SK-N-SH (cell line): ENCODE measurements around the gene S1PR1. TPM values are rescaled to one million over a fixed set of nuclear protein-coding genes. Genes with fewer than 3 reads are reported as not detected.

Experiments
- CTCF ChIA-PET: fragments of 300-600, 350-600 bp; formaldehyde crosslinking; extraction: SDS; loops from one replicate; lab custom pipeline; 2021; lab: Yijun Ruan, JAX
- POLR2A ChIA-PET: fragments of 350-600 bp; sonication (Branson Sonifier 250); formaldehyde crosslinking; extraction: SDS; loops from one replicate; lab custom pipeline; 2020; ENCODE audit warnings: antibody characterized with exemption, inconsistent platforms; lab: Yijun Ruan, JAX
- DNase-seq: peaks from one replicate; pipeline ENCODE4 v3.0.0; 2012
- H2AFZ ChIP-seq: fragments of 200-600 bp; sonication (generic); 2 replicates; pipeline ENCODE4 v1.8.1; 2016; ENCODE audit warnings: antibody characterized with exemption, mild to moderate bottlenecking, low read depth
- H3F3A ChIP-seq: fragments of 200-600 bp; sonication (generic); replicated peaks from 2 replicates; pipeline ENCODE3; 2016; ENCODE audit warnings: antibody characterized with exemption, mild to moderate bottlenecking; ENCODE audit not compliant: insufficient read depth
- H3K27ac ChIP-seq, 2 experiments: fragments of 200-500 bp in 1 of 2; fragments of 200-600 bp in 1 of 2; sonication (Bioruptor generic) in 1 of 2; sonication (generic), shearing (Covaris generic) in 1 of 2; 2 replicates each; pipeline versions ENCODE4 v1.5.1 to v1.6.1; 2014 to 2016; ENCODE audit warnings: low read depth in 2 of 2, inconsistent platforms in 1 of 2, low read length in 1 of 2, mild to moderate bottlenecking in 1 of 2, mixed read lengths in 1 of 2
- H3K27me3 ChIP-seq: fragments of 200-600 bp; sonication (generic), shearing (Covaris generic); 2 replicates; pipeline ENCODE4 v1.6.1; 2016; ENCODE audit warnings: mixed run types; ENCODE audit not compliant: insufficient read depth
- H3K36me3 ChIP-seq, 2 experiments: fragments of 200-500 bp in 1 of 2; fragments of 200-600 bp in 1 of 2; sonication (Bioruptor generic) in 1 of 2; sonication (generic) in 1 of 2; replicated peaks in 1 of 2; 2 replicates each; pipeline versions ENCODE3 to v1.5.1; 2014 to 2016; ENCODE audit warnings: low read length in 1 of 2, mild to moderate bottlenecking in 1 of 2; ENCODE audit not compliant: insufficient read depth in 2 of 2, control insufficient read depth in 1 of 2
- H3K4me1 ChIP-seq, 2 experiments: fragments of 200-500 bp in 1 of 2; fragments of 200-600 bp in 1 of 2; sonication (Bioruptor generic) in 1 of 2; sonication (generic), shearing (Covaris generic) in 1 of 2; 2 replicates each; pipeline versions ENCODE4 v1.5.1 to v1.6.1; 2014 to 2016; ENCODE audit warnings: low read depth in 1 of 2, low read length in 1 of 2, mixed run types in 1 of 2; ENCODE audit not compliant: insufficient read depth in 2 of 2, control insufficient read depth in 1 of 2
- H3K4me2 ChIP-seq: fragments of 200-600 bp; sonication (generic), shearing (Covaris generic); 2 replicates; pipeline ENCODE4 v1.6.1; 2017; ENCODE audit warnings: mixed run types
- H3K4me3 ChIP-seq, 2 experiments: fragments of 200-500 bp in 1 of 2; fragments of 200-600 bp in 1 of 2; sonication (Bioruptor generic) in 1 of 2; sonication (generic), shearing (Covaris generic) in 1 of 2; 2 replicates each; pipeline versions ENCODE4 v1.5.1 to v1.8.1; 2014 to 2016; ENCODE audit warnings: low read depth in 2 of 2, inconsistent platforms in 1 of 2, low read length in 1 of 2, mild to moderate bottlenecking in 1 of 2, mixed read lengths in 1 of 2, moderate library complexity in 1 of 2
- H3K79me2 ChIP-seq: fragments of 200-600 bp; sonication (generic); 2 replicates; pipeline ENCODE4 v1.8.1; 2017; ENCODE audit warnings: mild to moderate bottlenecking; ENCODE audit not compliant: insufficient read depth
- H3K9ac ChIP-seq: fragments of 200-600 bp; sonication (generic); 2 replicates; pipeline ENCODE4 v1.6.1; 2017; ENCODE audit warnings: mixed run types
- H3K9me2 ChIP-seq: fragments of 200-600 bp; sonication (generic); 2 replicates; pipeline ENCODE4 v1.6.1; 2017; ENCODE audit warnings: mixed run types
- H3K9me3 ChIP-seq: fragments of 200-600 bp; sonication (generic); 2 replicates; pipeline ENCODE4 v1.6.1; 2017; ENCODE audit warnings: mixed run types, mild to moderate bottlenecking, moderate library complexity
- H4K20me1 ChIP-seq: fragments of 200-600 bp; sonication (generic); 2 replicates; pipeline ENCODE4 v1.6.1; 2017; ENCODE audit warnings: mild to moderate bottlenecking, mixed run types; ENCODE audit not compliant: insufficient read depth
- CHD2 ChIP-seq: fragments of 150-350 bp; IDR thresholded peaks from 2 replicates; pipeline ENCODE4 v1.6.1; 2018; ENCODE audit warnings: low read length; ENCODE audit not compliant: partially characterized antibody
- CTCF ChIP-seq: fragments of 200-600 bp; sonication (generic); IDR thresholded peaks from 2 replicates; pipeline ENCODE4 v1.6.1; 2017; ENCODE audit warnings: antibody characterized with exemption, mild to moderate bottlenecking, moderate library complexity
- EP300 ChIP-seq, 2 experiments: IDR thresholded peaks; 2 replicates each; pipeline versions ENCODE4 v1.4.0 to v1.6.1; 2012; ENCODE audit warnings: borderline replicate concordance in 1 of 2, low read depth in 1 of 2, low read length in 1 of 2
- EZH2phosphoT487 ChIP-seq: fragments of 200-600 bp; sonication (generic); IDR thresholded peaks from 2 replicates; pipeline ENCODE4 v1.6.1; 2017; ENCODE audit warnings: low read depth, mixed run types, mild to moderate bottlenecking, antibody characterized with exemption, moderate library complexity, borderline replicate concordance
- GABPA ChIP-seq: IDR thresholded peaks from 2 replicates; pipeline ENCODE4 v1.4.0; 2012; ENCODE audit warnings: low read depth, mild to moderate bottlenecking
- GATA2 ChIP-seq: sonication (generic); formaldehyde crosslinking; IDR thresholded peaks from 2 replicates; pipeline ENCODE4 v1.5.0; 2020; ENCODE audit warnings: mild to moderate bottlenecking, missing genetic modification reagents
- MEF2A ChIP-seq: IDR thresholded peaks from 2 replicates; pipeline ENCODE4 v1.4.0; 2012; ENCODE audit warnings: low read depth, borderline replicate concordance
- NRF1 ChIP-seq: IDR thresholded peaks from 2 replicates; pipeline ENCODE4 v1.6.1; 2012; ENCODE audit warnings: low read depth, mild to moderate bottlenecking, low read length
- POLR2AphosphoS5 ChIP-seq: IDR thresholded peaks from 2 replicates; pipeline ENCODE4 v1.6.1; 2012; ENCODE audit warnings: low read depth, low read length
- RAD21 ChIP-seq: IDR thresholded peaks from 2 replicates; pipeline ENCODE4 v1.6.1; 2012; ENCODE audit warnings: mild to moderate bottlenecking, low read length
- RFX5 ChIP-seq: IDR thresholded peaks from 2 replicates; pipeline ENCODE4 v1.6.1; 2012; ENCODE audit warnings: mild to moderate bottlenecking, improper control_type of control experiment, low read length
- RXRA ChIP-seq: IDR thresholded peaks from 2 replicates; pipeline ENCODE4 v1.4.0; 2012; ENCODE audit warnings: low read depth, mild to moderate bottlenecking, borderline replicate concordance
- SMC3 ChIP-seq: IDR thresholded peaks from 2 replicates; pipeline ENCODE4 v1.6.1; 2012; ENCODE audit warnings: low read depth, low read length, improper control_type of control experiment
- TAF1 ChIP-seq: IDR thresholded peaks from 2 replicates; pipeline ENCODE4 v1.6.1; 2012; ENCODE audit warnings: low read depth, mild to moderate bottlenecking, low read length, moderate library complexity, borderline replicate concordance
- TEAD4 ChIP-seq: IDR thresholded peaks from 2 replicates; pipeline ENCODE4 v1.4.0; 2012; ENCODE audit warnings: mild to moderate bottlenecking, borderline replicate concordance; ENCODE audit not compliant: insufficient read depth
- YY1 ChIP-seq: IDR thresholded peaks from 2 replicates; pipeline ENCODE4 v1.4.0; 2012; ENCODE audit warnings: low read depth, mild to moderate bottlenecking
- ZBTB33 ChIP-seq: IDR thresholded peaks from 2 replicates; pipeline ENCODE4 v1.4.0; 2012; ENCODE audit warnings: low read depth, borderline replicate concordance
- WGBS: methylation state at CpG from one replicate; pipeline ENCODE4 v1.1.6; 2017; ENCODE audit warnings: low lambda C conversion rate; 5-methylcytosine and 5-hydroxymethylcytosine counted together
- polyA plus RNA-seq, 3 experiments: library from polyadenylated mRNA; depleted of rRNA; stranded (reverse); fragments of >200 nt; gene quantifications; 2 replicates each; pipeline ENCODE4 v1.2.3, GENCODE V29; 2012
- TF ChIP-seq, protein P1 (sequence below): IDR thresholded peaks from 2 replicates; pipeline ENCODE4 v1.4.0; 2012; ENCODE audit warnings: low read depth
- TF ChIP-seq, protein P2 (sequence below): fragments of 150-350 bp; IDR thresholded peaks from 2 replicates; pipeline ENCODE4 v1.6.1; 2016; ENCODE audit warnings: mild to moderate bottlenecking, low read depth, low read length

S1PR1 gene
- polyA plus RNA-seq, 1 of the 3 experiments (the other 2 are of a cell fraction), result 5.9 TPM

- TF ChIP-seq, protein P1, sequence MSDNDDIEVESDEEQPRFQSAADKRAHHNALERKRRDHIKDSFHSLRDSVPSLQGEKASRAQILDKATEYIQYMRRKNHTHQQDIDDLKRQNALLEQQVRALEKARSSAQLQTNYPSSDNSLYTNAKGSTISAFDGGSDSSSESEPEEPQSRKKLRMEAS, result no peak
- peak; percentile 93 for TF ChIP-seq RAD21
- TF ChIP-seq, protein P2, sequence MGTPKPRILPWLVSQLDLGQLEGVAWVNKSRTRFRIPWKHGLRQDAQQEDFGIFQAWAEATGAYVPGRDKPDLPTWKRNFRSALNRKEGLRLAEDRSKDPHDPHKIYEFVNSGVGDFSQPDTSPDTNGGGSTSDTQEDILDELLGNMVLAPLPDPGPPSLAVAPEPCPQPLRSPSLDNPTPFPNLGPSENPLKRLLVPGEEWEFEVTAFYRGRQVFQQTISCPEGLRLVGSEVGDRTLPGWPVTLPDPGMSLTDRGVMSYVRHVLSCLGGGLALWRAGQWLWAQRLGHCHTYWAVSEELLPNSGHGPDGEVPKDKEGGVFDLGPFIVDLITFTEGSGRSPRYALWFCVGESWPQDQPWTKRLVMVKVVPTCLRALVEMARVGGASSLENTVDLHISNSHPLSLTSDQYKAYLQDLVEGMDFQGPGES, result no peak
- TF ChIP-seq SMC3, result peak; percentile 87
- no peak for TF ChIP-seq EZH2phosphoT487
- peak; percentile 16; the same call in 1 of the 2 replicates for TF ChIP-seq RFX5
- TF ChIP-seq CTCF, result peak; percentile 98
- no peak for TF ChIP-seq ZBTB33
- no peak for TF ChIP-seq RXRA
- TF ChIP-seq NRF1, result no peak
- no peak for TF ChIP-seq YY1
- no peak for TF ChIP-seq GATA2 (CRISPR knock-in tag)
- no peak for TF ChIP-seq TAF1
- no peak for TF ChIP-seq TEAD4
These were observed 51.7 kb downstream of the S1PR1 start (continued) for GRCh38 chr1:101288491-101288944.

DNA sequence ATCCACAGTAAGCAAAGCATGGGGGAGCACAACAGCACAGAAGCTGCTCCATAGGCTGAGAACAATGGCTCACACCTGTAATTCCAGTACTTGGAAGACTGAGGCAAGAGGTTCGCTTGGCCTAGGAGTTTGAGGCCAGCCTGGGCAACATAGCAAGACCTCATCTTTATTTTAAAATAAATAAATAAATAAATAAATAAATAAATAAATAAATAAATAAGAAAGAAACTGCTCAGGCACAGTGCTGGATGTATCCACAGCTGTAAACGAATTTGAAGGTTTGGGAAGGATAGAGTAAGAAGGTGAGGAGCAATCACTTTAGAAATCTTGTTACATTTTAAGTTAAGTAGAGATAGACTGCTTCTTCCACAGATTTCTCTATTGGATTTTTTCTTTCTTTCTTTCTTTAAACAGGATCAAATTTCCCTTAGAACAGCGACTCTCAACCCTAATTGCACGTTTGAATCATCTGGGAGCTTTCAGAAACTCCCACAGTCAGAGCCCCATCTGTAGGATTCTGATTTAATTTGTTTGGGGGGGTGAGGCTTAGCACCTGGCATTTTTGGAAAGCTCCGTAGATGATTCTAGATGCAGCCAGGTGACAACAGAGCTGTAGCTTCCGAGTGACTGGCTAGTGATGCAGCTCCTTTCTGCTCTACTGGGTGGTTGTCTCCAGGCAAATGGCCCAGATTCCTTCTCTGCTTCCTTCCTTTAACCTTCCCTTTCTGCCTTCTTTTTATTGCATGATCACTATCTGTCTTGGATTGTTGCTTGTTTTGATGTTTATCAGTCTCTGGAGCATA, 53.5 kb downstream of the S1PR1 start:
- Histone ChIP-seq H4K20me1 (no peaks in the 10 kb centered on the region), H3K27me3 (no peaks in the 10 kb centered on the region), H3F3A (peaks cover 12% of the 10 kb centered on the region), H2AFZ (no peak overlapping the region), H3K4me1 (peaks cover 3 to 17% of the 10 kb centered on the region in 2 experiments; a peak in 3 of 4 replicates), H3K9me2 (no peaks in the 10 kb centered on the region), H3K9me3 (no peaks in the 10 kb centered on the region), H3K9ac (no peak overlapping the region), H3K36me3 (no peaks in the 10 kb centered on the region), H3K27ac (no peak overlapping the region), H3K4me3 (no peak overlapping the region), H3K79me2 (no peaks in the 10 kb centered on the region), H3K4me2 (no peak overlapping the region)
- ChIA-PET POLR2A (no interaction called here), CTCF (interaction anchor here (0.6 to 6.7 kb wide), 9 partner anchors 8 to 378 kb away, joined by 3 to 61 read pairs (median 5); no protein-coding TSS in a partner anchor)
- 85% methylated on average over 6 of the region's 6 CpGs for WGBS
- DNase-seq, result no peak
- TF ChIP-seq CHD2 (no peak), GABPA (no peak), EP300 (IDR thresholded peaks at IDR 0.05; ENCODE audit: borderline replicate concordance in 1 of 2, low read depth in 1 of 2, low read length in 1 of 2) (no peak), CTCF (no peak), GATA2 (CRISPR knock-in tag) (no peak), EZH2phosphoT487 (no peak), RAD21 (no peak), MEF2A (no peak), POLR2AphosphoS5 (no peak)
- TF ChIP-seq, protein P2, result no peak
